ENCODE measurements around the gene DPH2.

DNA sequence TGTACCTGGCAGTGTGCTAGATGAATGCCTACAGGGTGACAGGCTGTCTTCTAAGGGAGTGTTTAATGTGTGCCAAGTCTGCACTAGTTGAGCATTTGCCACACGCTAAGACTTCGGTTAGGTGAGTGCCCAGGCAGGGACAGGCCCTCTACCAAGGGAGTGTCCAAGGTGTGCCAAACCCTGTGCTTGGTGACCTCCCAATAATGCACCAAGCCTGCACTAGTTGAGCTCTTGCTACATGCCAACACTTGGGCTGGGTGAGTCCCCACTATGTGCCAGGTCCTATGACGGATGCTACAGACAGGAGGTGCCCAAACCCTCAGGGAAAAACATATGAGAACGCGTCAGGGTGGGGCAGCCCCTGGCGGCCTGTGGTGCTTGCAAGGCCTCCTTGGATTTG is 50.7 kb downstream of the DPH2 start:
- TF ChIP-seq ESRRA (IDR thresholded peaks at IDR 0.05; ENCODE audit: borderline replicate concordance, low read length) (no peak), PHF8 (IDR thresholded peaks at IDR 0.05; ENCODE audit: borderline replicate concordance, low read depth) (no peak), HEYL (CRISPR knock-in tag; IDR thresholded peaks at IDR 0.05) (no peak), EP300 (IDR thresholded peaks at IDR 0.05) (no peak), BHLHE40 (IDR thresholded peaks at IDR 0.05; ENCODE audit: low read depth, low read length) (no peak), NFE2L2 (conservative IDR thresholded peaks at IDR 0.05; ENCODE audit: low read length) (no peak), MAFK (IDR thresholded peaks at IDR 0.05; ENCODE audit: partially characterized antibody) (no peak), POLR2A (IDR thresholded peaks at IDR 0.05; ENCODE audit: low read length) (no peak), CHD4 (IDR thresholded peaks at IDR 0.05; ENCODE audit: borderline replicate concordance) (no peak), RAD21 (conservative IDR thresholded peaks at IDR 0.05 in 1 of 2, IDR thresholded peaks at IDR 0.05 in 1 of 2) (no peak)
- TF ChIP-seq, protein P1, sequence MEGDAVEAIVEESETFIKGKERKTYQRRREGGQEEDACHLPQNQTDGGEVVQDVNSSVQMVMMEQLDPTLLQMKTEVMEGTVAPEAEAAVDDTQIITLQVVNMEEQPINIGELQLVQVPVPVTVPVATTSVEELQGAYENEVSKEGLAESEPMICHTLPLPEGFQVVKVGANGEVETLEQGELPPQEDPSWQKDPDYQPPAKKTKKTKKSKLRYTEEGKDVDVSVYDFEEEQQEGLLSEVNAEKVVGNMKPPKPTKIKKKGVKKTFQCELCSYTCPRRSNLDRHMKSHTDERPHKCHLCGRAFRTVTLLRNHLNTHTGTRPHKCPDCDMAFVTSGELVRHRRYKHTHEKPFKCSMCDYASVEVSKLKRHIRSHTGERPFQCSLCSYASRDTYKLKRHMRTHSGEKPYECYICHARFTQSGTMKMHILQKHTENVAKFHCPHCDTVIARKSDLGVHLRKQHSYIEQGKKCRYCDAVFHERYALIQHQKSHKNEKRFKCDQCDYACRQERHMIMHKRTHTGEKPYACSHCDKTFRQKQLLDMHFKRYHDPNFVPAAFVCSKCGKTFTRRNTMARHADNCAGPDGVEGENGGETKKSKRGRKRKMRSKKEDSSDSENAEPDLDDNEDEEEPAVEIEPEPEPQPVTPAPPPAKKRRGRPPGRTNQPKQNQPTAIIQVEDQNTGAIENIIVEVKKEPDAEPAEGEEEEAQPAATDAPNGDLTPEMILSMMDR (IDR thresholded peaks at IDR 0.05): no peak
- TF ChIP-seq, protein P2, sequence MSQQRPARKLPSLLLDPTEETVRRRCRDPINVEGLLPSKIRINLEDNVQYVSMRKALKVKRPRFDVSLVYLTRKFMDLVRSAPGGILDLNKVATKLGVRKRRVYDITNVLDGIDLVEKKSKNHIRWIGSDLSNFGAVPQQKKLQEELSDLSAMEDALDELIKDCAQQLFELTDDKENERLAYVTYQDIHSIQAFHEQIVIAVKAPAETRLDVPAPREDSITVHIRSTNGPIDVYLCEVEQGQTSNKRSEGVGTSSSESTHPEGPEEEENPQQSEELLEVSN (IDR thresholded peaks at IDR 0.05; ENCODE audit: borderline replicate concordance, low read depth): no peak
- TF ChIP-seq, protein P3, sequence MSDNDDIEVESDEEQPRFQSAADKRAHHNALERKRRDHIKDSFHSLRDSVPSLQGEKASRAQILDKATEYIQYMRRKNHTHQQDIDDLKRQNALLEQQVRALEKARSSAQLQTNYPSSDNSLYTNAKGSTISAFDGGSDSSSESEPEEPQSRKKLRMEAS (IDR thresholded peaks at IDR 0.05): no peak
